ENCODE measurements around the gene ADPRH. TPM values are rescaled to one million over a fixed set of nuclear protein-coding genes. Genes with fewer than 3 reads are reported as not detected.

Gene ADPRH
- total RNA-seq, 4 donors from 2014 or later: 1.3 to 3.9 (median 2.3) TPM

GRCh38 chr3:119599558-119600174 is 20.4 kb downstream of the ADPRH start:
- no peak overlapping the region for H3K27ac ChIP-seq
- H3K4me1 ChIP-seq: no peaks in the 10 kb centered on the region
- no peaks in the 10 kb centered on the region for H3K9me3 ChIP-seq
- WGBS: 85% methylated on average over 6 of the region's 6 CpGs
- no peak overlapping the region for H3K4me3 ChIP-seq
- H3K36me3 ChIP-seq: no peaks in the 10 kb centered on the region
- no peak for DNase-seq (ENCODE audit: low spot score in 2 of 2)
- H3K27me3 ChIP-seq: no peaks in the 10 kb centered on the region
- no peak for TF ChIP-seq CTCF (IDR thresholded peaks at IDR 0.05)
- TF ChIP-seq EP300 (IDR thresholded peaks at IDR 0.05): no peak
- TF ChIP-seq POLR2A (IDR thresholded peaks at IDR 0.05): no peak
- TF ChIP-seq POLR2AphosphoS5 (IDR thresholded peaks at IDR 0.05): no peak

GRCh38 chr3:119600732-119601131 is 21.4 kb downstream of the ADPRH start:
- Histone ChIP-seq H3K9me3 (no peaks in the 10 kb centered on the region), H3K4me3 (no peak overlapping the region), H3K27me3 (no peaks in the 10 kb centered on the region), H3K27ac (no peak overlapping the region), H3K4me1 (no peaks in the 10 kb centered on the region), H3K36me3 (no peaks in the 10 kb centered on the region)
- peak in 1 of 2 donors; percentile 70 for DNase-seq (ENCODE audit: low spot score in 2 of 2)
- TF ChIP-seq POLR2AphosphoS5 (IDR thresholded peaks at IDR 0.05): no peak
- no peak for TF ChIP-seq POLR2A (IDR thresholded peaks at IDR 0.05)
- TF ChIP-seq CTCF (IDR thresholded peaks at IDR 0.05): no peak
- TF ChIP-seq EP300 (IDR thresholded peaks at IDR 0.05): no peak
- 64% methylated on average over 4 of the region's 5 CpGs for WGBS

GRCh38 chr3:119601154-119601553 is 21.9 kb downstream of the ADPRH start:
- Histone ChIP-seq H3K36me3 (no peaks in the 10 kb centered on the region), H3K4me3 (no peak overlapping the region), H3K9me3 (no peaks in the 10 kb centered on the region), H3K27ac (no peak overlapping the region), H3K4me1 (no peaks in the 10 kb centered on the region), H3K27me3 (no peaks in the 10 kb centered on the region)
- peak in 1 of 2 donors; percentile 41 for DNase-seq (ENCODE audit: low spot score in 2 of 2)
- WGBS: 95% methylated on average over 3 of the region's 3 CpGs
- TF ChIP-seq CTCF (IDR thresholded peaks at IDR 0.05): no peak

GRCh38 chr3:119602676-119603075 is 23.4 kb downstream of the ADPRH start:
- Histone ChIP-seq H3K9me3 (no peaks in the 10 kb centered on the region), H3K27ac (no peak overlapping the region), H3K4me1 (no peaks in the 10 kb centered on the region), H3K27me3 (no peaks in the 10 kb centered on the region), H3K4me3 (no peak overlapping the region), H3K36me3 (no peaks in the 10 kb centered on the region)
- WGBS: 42% methylated on average over 1 of the region's 1 CpG
- TF ChIP-seq CTCF (IDR thresholded peaks at IDR 0.05): no peak
- no peak for TF ChIP-seq EP300 (IDR thresholded peaks at IDR 0.05)
- no peak for TF ChIP-seq POLR2AphosphoS5 (IDR thresholded peaks at IDR 0.05)
- no peak for TF ChIP-seq POLR2A (IDR thresholded peaks at IDR 0.05)
- DNase-seq (ENCODE audit: low spot score in 2 of 2): no peak

- H3K36me3 ChIP-seq: no peaks in the 10 kb centered on the region
- no peak overlapping the region for H3K4me3 ChIP-seq
- TF ChIP-seq EP300 (IDR thresholded peaks at IDR 0.05) (no peak), CTCF (IDR thresholded peaks at IDR 0.05) (no peak), POLR2A (IDR thresholded peaks at IDR 0.05) (no peak), POLR2AphosphoS5 (IDR thresholded peaks at IDR 0.05) (no peak)
- H3K27me3 ChIP-seq: no peaks in the 10 kb centered on the region
- no peaks in the 10 kb centered on the region for H3K4me1 ChIP-seq
- 80% methylated on average over 1 of the region's 1 CpG for WGBS
- no peak overlapping the region for H3K27ac ChIP-seq
- no peak for DNase-seq (ENCODE audit: low spot score in 2 of 2)
- H3K9me3 ChIP-seq: no peaks in the 10 kb centered on the region
Observed at GRCh38 chr3:119604878-119605277, 25.6 kb downstream of the ADPRH start.

All from suprapubic skin (tissue), 4 donors.